Natural killer cell (primary cell): ENCODE results near the gene PEAK3. TPM values are rescaled to one million over a fixed set of nuclear protein-coding genes. Genes with fewer than 3 reads are reported as not detected.
A peak's percentile ranks its signal among the peaks of the same experiment; 100 is the strongest.

ENCODE experiments used
- ATAC-seq, 3 donors: fragments of 150-1000 bp in 2 of 3; fragments of 200-7000 bp in 1 of 3; cut with Tn5 transposase; 1 replicate in 1 of 3; 2 replicates in 2 of 3; pipeline ENCODE4 v1.10.0; 2021; ENCODE audit warnings: mild to moderate bottlenecking in 2 of 3, moderate library complexity in 2 of 3
- DNase-seq, 2 donors: peaks; one replicate each; pipeline versions ENCODE4 v3.0.0 to v3.0.0-alpha.2; 2013 to 2021; ENCODE audit warnings: mixed read lengths in 1 of 2
- H3K27ac ChIP-seq: one replicate; pipeline ENCODE4 v1.5.1; 2013; ENCODE audit warnings: mild to moderate bottlenecking, low read length
- H3K27me3 ChIP-seq: one replicate; pipeline ENCODE4 v1.6.1; 2013; ENCODE audit warnings: low read length; ENCODE audit not compliant: control insufficient read depth, insufficient read depth
- H3K36me3 ChIP-seq: one replicate; pipeline ENCODE4 v1.6.1; 2013; ENCODE audit warnings: low read length; ENCODE audit not compliant: control insufficient read depth, insufficient read depth
- H3K4me1 ChIP-seq: one replicate; pipeline ENCODE4 v1.6.1; 2013; ENCODE audit warnings: low read length; ENCODE audit not compliant: control insufficient read depth, insufficient read depth
- H3K4me3 ChIP-seq: one replicate; pipeline ENCODE4 v1.5.1; 2013; ENCODE audit warnings: low read length
- H3K9me3 ChIP-seq: one replicate; pipeline ENCODE4 v1.6.1; 2013; ENCODE audit warnings: low read length; ENCODE audit not compliant: control insufficient read depth, insufficient read depth
- H3K27ac Mint-ChIP-seq, 2 donors: one replicate each; pipeline ENCODE4 v1.8.0; 2022; ENCODE audit warnings: mild to moderate bottlenecking in 2 of 2, mixed read lengths in 2 of 2, moderate library complexity in 1 of 2
- H3K27me3 Mint-ChIP-seq, 2 donors: one replicate each; pipeline ENCODE4 v1.8.0; 2022; ENCODE audit warnings: low read depth in 2 of 2, mixed read lengths in 2 of 2
- H3K36me3 Mint-ChIP-seq: one replicate; pipeline ENCODE4 v1.8.0; 2022; ENCODE audit warnings: mixed read lengths
- H3K4me1 Mint-ChIP-seq, 2 donors: one replicate each; pipeline ENCODE4 v1.8.0; 2022; ENCODE audit warnings: mixed read lengths in 2 of 2
- H3K4me3 Mint-ChIP-seq: one replicate; pipeline ENCODE4 v1.8.0; 2022; ENCODE audit warnings: mild to moderate bottlenecking, moderate library complexity, mixed read lengths
- H3K9me3 Mint-ChIP-seq, 2 donors: one replicate each; pipeline ENCODE4 v1.8.0; 2022; ENCODE audit warnings: mixed read lengths in 2 of 2
- CTCF ChIP-seq: fragments of 200-600 bp; IDR thresholded peaks from one replicate; pipeline ENCODE4 v1.8.0; 2022; ENCODE audit warnings: antibody characterized with exemption
- WGBS: methylation state at CpG from one replicate; pipeline ENCODE4 v1.1.7; 2013; ENCODE audit warnings: missing lambda C conversion rate; ENCODE audit not compliant: insufficient coverage; 5-methylcytosine and 5-hydroxymethylcytosine counted together
- intact Hi-C: fragments of 100-400 bp; cut with micrococcal nuclease; formaldehyde crosslinking; loops from one replicate; pipeline ENCODE4 v1.14.2; 2022
- total RNA-seq, 4 donors: library from RNA; stranded (reverse); fragments of 120-200 nt in 1 of 4; gene quantifications; one replicate each; pipeline versions ENCODE4 v1.2.3 to v1.2.4, GENCODE V29; 2013 to 2022

PEAK3 gene
- total RNA-seq, 3 donors from 2014 or later (not counting 1 experiment from before 2014, with no cell fraction given): 5.7 to 9.5 (median 8.4) TPM

GRCh38 chr19:2233601-2234280 lies 48.2 kb downstream of the PEAK3 start:
- DNase-seq: no peak
- no peak for ATAC-seq
- WGBS: 82% methylated on average over 25 of the region's 25 CpGs

GRCh38 chr19:2232286-2233151 lies 49.5 kb downstream of the PEAK3 start:
- no peak overlapping the region for H3K4me3 ChIP-seq
- 84% methylated on average over 30 of the region's 30 CpGs for WGBS
- H3K36me3 ChIP-seq: peaks cover 33% of the 10 kb centered on the region
- no peak overlapping the region for H3K27ac ChIP-seq
- H3K36me3 Mint-ChIP-seq: no peaks in the 10 kb centered on the region
- peak overlapping the region in 1 of 2 donors; percentile 100 for H3K27ac Mint-ChIP-seq
- H3K4me1 ChIP-seq: peaks cover 30% of the 10 kb centered on the region
- H3K9me3 ChIP-seq: no peaks in the 10 kb centered on the region
- no peak overlapping the region for H3K4me3 Mint-ChIP-seq
- H3K27me3 ChIP-seq: no peaks in the 10 kb centered on the region
- no peaks in the 10 kb centered on the region for H3K9me3 Mint-ChIP-seq
- peaks cover 16 to 27% of the 10 kb centered on the region in 2 donors for H3K4me1 Mint-ChIP-seq
- intact Hi-C loops: loop anchor here (10.0 kb wide), 1 partner anchor 78 kb away; the partner anchor contains the start of gene AP3D1
- ATAC-seq: no peak
- TF ChIP-seq CTCF: no peak
- no peaks in the 10 kb centered on the region for H3K27me3 Mint-ChIP-seq
- no peak for DNase-seq

More at GRCh38 chr19:2233601-2234280, 48.2 kb downstream of the PEAK3 start:
- H3K27ac ChIP-seq: no peak overlapping the region
- H3K4me1 ChIP-seq: peaks cover 41% of the 10 kb centered on the region
- Mint-ChIP-seq H3K27ac (peak overlapping the region; percentile 77 to 100), H3K9me3 (no peaks in the 10 kb centered on the region), H3K4me3 (no peak overlapping the region), H3K27me3 (no peaks in the 10 kb centered on the region), H3K4me1 (peaks cover 29 to 40% of the 10 kb centered on the region in 2 donors), H3K36me3 (no peaks in the 10 kb centered on the region)
- H3K36me3 ChIP-seq: peaks cover 28% of the 10 kb centered on the region
- no peak overlapping the region for H3K4me3 ChIP-seq
- no peaks in the 10 kb centered on the region for H3K27me3 ChIP-seq
- no peak for TF ChIP-seq CTCF
- no peaks in the 10 kb centered on the region for H3K9me3 ChIP-seq
- intact Hi-C loops: loop anchor here (10.0 kb wide), 1 partner anchor 79 kb away; the partner anchor contains the start of gene AP3D1

GRCh38 chr19:2231621-2232221 lies 50.3 kb downstream of the PEAK3 start:
- no peak overlapping the region for H3K27ac ChIP-seq
- no peak overlapping the region for H3K4me3 Mint-ChIP-seq
- WGBS: 91% methylated on average over 21 of the region's 21 CpGs
- no peak for TF ChIP-seq CTCF
- H3K36me3 Mint-ChIP-seq: no peaks in the 10 kb centered on the region
- peaks cover 13 to 25% of the 10 kb centered on the region in 2 donors for H3K4me1 Mint-ChIP-seq
- peak overlapping the region in 1 of 2 donors; percentile 100 for H3K27ac Mint-ChIP-seq
- H3K4me1 ChIP-seq: peaks cover 24% of the 10 kb centered on the region
- H3K9me3 ChIP-seq: no peaks in the 10 kb centered on the region
- ATAC-seq: no peak
- no peaks in the 10 kb centered on the region for H3K27me3 ChIP-seq
- no peak for DNase-seq
- no peaks in the 10 kb centered on the region for H3K27me3 Mint-ChIP-seq
- no peak overlapping the region for H3K4me3 ChIP-seq
- peaks cover 33% of the 10 kb centered on the region for H3K36me3 ChIP-seq
- H3K9me3 Mint-ChIP-seq: no peaks in the 10 kb centered on the region
- intact Hi-C loops: loop anchor here (10.0 kb wide), 1 partner anchor 77 kb away; the partner anchor contains the start of gene AP3D1
